SK-N-SH treated with all-trans-retinoic acid at 6 μM for 48 hours (cell line): ENCODE data around the gene GIMAP8.
"Not testable (repeated sequence)": the region's sequence is repeated elsewhere in the genome, so short reads cannot be mapped to it uniquely, and the experiment has no call there.

Experiments
- ATAC-seq: fragments of 200-7000 bp; cut with Tn5 transposase; 3 replicates; pipeline ENCODE4 v1.9.1; 2020; ENCODE audit warnings: mild to moderate bottlenecking, moderate library complexity
- ARNTL ChIP-seq: fragments of 450-650 bp; formaldehyde crosslinking; IDR thresholded peaks from 2 replicates; pipeline ENCODE4 v1.5.0; 2020; ENCODE audit warnings: low read depth, mild to moderate bottlenecking, moderate library complexity, borderline replicate concordance
- BACH2 ChIP-seq: fragments of 250-450 bp; sonication (Bioruptor Pico); IDR thresholded peaks from 2 replicates; pipeline ENCODE4 v1.9.0; 2021; ENCODE audit warnings: mild to moderate bottlenecking, borderline replicate concordance
- CSDC2 ChIP-seq: fragments of 250-450 bp; sonication (Bioruptor Pico); IDR thresholded peaks from 2 replicates; pipeline ENCODE4 v1.5.0; 2020; ENCODE audit warnings: mild to moderate bottlenecking, moderate library complexity
- ESRRG ChIP-seq: fragments of 250-450 bp; sonication (Bioruptor Pico); IDR thresholded peaks from 2 replicates; pipeline ENCODE4 v1.6.1; 2021; ENCODE audit warnings: mild to moderate bottlenecking
- ISL1 ChIP-seq: fragments of 250-450 bp; sonication (Bioruptor Pico); IDR thresholded peaks from 2 replicates; pipeline ENCODE4 v2.1.2; 2022; ENCODE audit warnings: mild to moderate bottlenecking, moderate library complexity
- OSR1 ChIP-seq: fragments of 250-450 bp; sonication (Bioruptor Pico); IDR thresholded peaks from 2 replicates; pipeline ENCODE4 v1.8.0; 2022; ENCODE audit warnings: moderate library complexity, mild to moderate bottlenecking, inconsistent platforms
- PPARA ChIP-seq: fragments of 250-450 bp; sonication (Bioruptor Pico); IDR thresholded peaks from 2 replicates; pipeline ENCODE4 v1.5.0; 2020; ENCODE audit warnings: mild to moderate bottlenecking, borderline replicate concordance
- RARB ChIP-seq: fragments of 250-450 bp; sonication (Bioruptor Pico); IDR thresholded peaks from 2 replicates; pipeline ENCODE4 v1.8.0; 2021; ENCODE audit warnings: mild to moderate bottlenecking, moderate library complexity
- SNAI2 ChIP-seq: fragments of 250-450 bp; sonication (Bioruptor Pico); IDR thresholded peaks from 2 replicates; pipeline ENCODE4 v1.5.0; 2020; ENCODE audit warnings: mild to moderate bottlenecking, moderate library complexity
- TCF4 ChIP-seq: fragments of 250-450 bp; sonication (Bioruptor Pico); IDR thresholded peaks from 2 replicates; pipeline ENCODE4 v1.8.0; 2021; ENCODE audit warnings: mild to moderate bottlenecking, moderate library complexity, borderline replicate concordance
- TOX ChIP-seq: fragments of 250-450 bp; sonication (Bioruptor Pico); IDR thresholded peaks from 2 replicates; pipeline ENCODE4 v1.8.0; 2021; ENCODE audit warnings: mild to moderate bottlenecking, moderate library complexity, borderline replicate concordance
- ZC3H10 ChIP-seq: fragments of 250-450 bp; sonication (Bioruptor Pico); IDR thresholded peaks from 2 replicates; pipeline ENCODE4 v1.5.1; 2021; ENCODE audit warnings: mild to moderate bottlenecking, moderate library complexity
- ZFP3 ChIP-seq: fragments of 250-450 bp; sonication (Bioruptor Pico); IDR thresholded peaks from 2 replicates; pipeline ENCODE4 v1.5.0; 2020; ENCODE audit warnings: mild to moderate bottlenecking, moderate library complexity
- ZNF70 ChIP-seq: fragments of 450-650 bp; formaldehyde crosslinking; IDR thresholded peaks from 2 replicates; pipeline ENCODE4 v1.5.0; 2020; ENCODE audit warnings: mild to moderate bottlenecking, moderate library complexity
- TF ChIP-seq, protein P1 (sequence below): fragments of 250-450 bp; sonication (Bioruptor Pico); IDR thresholded peaks from 2 replicates; pipeline ENCODE4 v1.5.1; 2021; ENCODE audit warnings: mild to moderate bottlenecking, moderate library complexity
- TF ChIP-seq, protein P2 (sequence below): fragments of 250-450 bp; sonication (Bioruptor Pico); IDR thresholded peaks from 2 replicates; pipeline ENCODE4 v1.8.0; 2021; ENCODE audit warnings: low read depth, mild to moderate bottlenecking, moderate library complexity, borderline replicate concordance
- TF ChIP-seq, protein P3 (sequence below): fragments of 250-450 bp; sonication (Bioruptor Pico); IDR thresholded peaks from 2 replicates; pipeline ENCODE4 v1.8.0; 2020; ENCODE audit warnings: mild to moderate bottlenecking, moderate library complexity, borderline replicate concordance
- TF ChIP-seq, protein P4 (sequence below): fragments of 250-450 bp; sonication (Bioruptor Pico); IDR thresholded peaks from 2 replicates; pipeline ENCODE4 v1.5.1; 2020; ENCODE audit warnings: low read depth, mild to moderate bottlenecking, moderate library complexity
- TF ChIP-seq, protein P5 (sequence below): fragments of 250-450 bp; sonication (Bioruptor Pico); IDR thresholded peaks from 2 replicates; pipeline ENCODE4 v1.5.0; 2020; ENCODE audit warnings: mild to moderate bottlenecking, moderate library complexity

The GIMAP8 gene

DNA sequence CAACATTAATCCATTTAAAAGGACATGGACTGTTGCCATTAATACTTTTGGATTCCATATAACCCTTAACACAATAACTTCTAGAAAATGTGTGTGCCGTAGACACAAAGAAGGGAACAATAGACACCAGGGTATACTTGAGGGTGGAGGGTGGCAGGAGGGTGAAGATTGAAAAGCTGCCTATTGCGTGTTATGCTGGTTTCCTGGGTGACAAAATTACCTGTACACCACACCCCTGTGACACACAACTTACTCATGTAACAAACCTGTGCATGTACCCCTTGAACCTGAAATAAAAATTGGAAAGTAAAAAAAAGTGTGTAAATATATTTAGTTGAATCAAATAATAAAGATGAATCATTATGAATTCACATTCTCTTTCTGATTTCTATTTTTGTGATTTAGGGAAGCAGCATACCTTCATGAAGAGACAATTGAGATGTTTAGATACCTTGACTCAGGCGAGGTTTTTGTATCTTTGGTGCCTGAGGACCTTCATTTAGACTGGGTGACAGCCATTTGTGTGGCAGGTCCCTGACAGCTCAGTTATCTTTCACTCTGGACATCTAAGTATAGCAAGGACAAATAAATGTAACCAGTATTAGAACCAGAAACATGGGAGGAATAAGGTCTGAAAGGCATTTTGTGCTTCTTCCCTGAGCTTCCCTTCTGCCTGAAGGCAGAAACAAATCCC, 28.7 kb downstream of the GIMAP8 start:
- TF ChIP-seq ARNTL (CRISPR knock-in tag) (no peak), ZFP3 (CRISPR knock-in tag) (no peak)
- TF ChIP-seq, all 23 proteins: peak for 0
- no peak for ATAC-seq

DNA sequence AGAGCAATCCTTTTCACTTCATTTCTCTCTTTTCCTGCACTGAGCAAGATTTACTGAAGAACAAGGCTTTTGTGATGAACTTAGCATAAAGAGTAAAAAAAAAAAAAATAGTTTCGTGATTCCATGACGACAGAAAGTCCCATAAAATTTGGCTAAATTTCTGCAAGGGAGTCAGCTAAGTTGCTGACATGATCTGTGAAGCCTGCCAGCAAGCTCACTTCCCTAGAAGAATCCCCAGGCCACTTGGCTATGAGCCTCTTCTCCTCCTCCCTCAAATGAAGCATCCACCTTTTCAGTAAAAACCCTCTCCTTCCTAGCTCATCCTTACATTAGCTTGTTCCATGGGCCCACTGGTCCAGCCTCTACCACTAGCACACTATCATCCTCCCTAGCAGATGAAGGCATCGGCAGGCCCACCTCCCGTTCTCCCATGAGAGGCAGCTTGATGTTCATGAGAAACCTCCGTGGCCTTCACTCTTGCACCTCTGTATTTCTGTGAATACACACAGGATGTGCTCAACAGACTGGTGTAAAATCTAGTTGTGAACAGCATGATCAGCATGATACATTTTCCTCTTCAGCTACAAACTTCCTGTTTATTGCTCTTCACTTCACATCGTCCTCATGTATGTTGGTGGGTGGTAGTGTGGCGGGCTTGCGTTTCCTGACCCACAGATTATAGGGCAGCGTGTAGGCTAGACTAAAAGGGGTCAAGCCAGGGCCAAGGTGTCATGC, 30.9 kb downstream of the GIMAP8 start:
- ATAC-seq = no peak

DNA sequence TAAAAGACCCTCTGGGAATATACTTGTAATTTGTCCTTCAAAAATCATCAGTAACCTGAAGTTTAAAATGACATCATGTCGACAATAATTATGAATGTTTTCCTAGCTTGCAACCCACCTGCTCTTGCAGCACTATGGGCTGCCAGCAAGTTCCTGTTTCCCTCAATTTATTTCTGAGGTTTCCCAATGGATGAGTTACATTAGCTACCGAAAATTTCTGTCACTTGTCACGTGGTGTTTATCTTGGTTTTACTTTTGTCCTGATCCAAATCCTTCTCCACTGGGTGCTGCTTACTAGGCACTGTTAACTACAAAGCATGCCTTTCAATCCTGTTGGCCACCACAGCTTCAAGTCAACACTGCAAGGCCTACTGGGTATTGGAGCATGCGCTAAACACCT, 31.5 kb downstream of the GIMAP8 start:
- no peak for ATAC-seq
- TF ChIP-seq, protein P1, sequence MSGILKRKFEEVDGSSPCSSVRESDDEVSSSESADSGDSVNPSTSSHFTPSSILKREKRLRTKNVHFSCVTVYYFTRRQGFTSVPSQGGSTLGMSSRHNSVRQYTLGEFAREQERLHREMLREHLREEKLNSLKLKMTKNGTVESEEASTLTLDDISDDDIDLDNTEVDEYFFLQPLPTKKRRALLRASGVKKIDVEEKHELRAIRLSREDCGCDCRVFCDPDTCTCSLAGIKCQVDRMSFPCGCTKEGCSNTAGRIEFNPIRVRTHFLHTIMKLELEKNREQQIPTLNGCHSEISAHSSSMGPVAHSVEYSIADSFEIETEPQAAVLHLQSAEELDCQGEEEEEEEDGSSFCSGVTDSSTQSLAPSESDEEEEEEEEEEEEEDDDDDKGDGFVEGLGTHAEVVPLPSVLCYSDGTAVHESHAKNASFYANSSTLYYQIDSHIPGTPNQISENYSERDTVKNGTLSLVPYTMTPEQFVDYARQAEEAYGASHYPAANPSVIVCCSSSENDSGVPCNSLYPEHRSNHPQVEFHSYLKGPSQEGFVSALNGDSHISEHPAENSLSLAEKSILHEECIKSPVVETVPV (CRISPR knock-in tag) = no peak
- TF ChIP-seq CSDC2 (CRISPR knock-in tag) (no peak), BACH2 (CRISPR knock-in tag) (no peak), OSR1 (CRISPR knock-in tag) (no peak), TCF4 (CRISPR knock-in tag) (no peak), TOX (CRISPR knock-in tag) (no peak), ESRRG (CRISPR knock-in tag) (no peak), ARNTL (CRISPR knock-in tag) (no peak), ZC3H10 (CRISPR knock-in tag) (no peak), PPARA (CRISPR knock-in tag) (no peak), RARB (CRISPR knock-in tag) (no peak)
- TF ChIP-seq, protein P2, sequence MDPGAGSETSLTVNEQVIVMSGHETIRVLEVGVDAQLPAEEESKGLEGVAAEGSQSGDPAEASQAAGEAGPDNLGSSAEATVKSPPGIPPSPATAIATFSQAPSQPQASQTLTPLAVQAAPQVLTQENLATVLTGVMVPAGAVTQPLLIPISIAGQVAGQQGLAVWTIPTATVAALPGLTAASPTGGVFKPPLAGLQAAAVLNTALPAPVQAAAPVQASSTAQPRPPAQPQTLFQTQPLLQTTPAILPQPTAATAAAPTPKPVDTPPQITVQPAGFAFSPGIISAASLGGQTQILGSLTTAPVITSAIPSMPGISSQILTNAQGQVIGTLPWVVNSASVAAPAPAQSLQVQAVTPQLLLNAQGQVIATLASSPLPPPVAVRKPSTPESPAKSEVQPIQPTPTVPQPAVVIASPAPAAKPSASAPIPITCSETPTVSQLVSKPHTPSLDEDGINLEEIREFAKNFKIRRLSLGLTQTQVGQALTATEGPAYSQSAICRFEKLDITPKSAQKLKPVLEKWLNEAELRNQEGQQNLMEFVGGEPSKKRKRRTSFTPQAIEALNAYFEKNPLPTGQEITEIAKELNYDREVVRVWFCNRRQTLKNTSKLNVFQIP (CRISPR knock-in tag) = no peak
- TF ChIP-seq, protein P3, sequence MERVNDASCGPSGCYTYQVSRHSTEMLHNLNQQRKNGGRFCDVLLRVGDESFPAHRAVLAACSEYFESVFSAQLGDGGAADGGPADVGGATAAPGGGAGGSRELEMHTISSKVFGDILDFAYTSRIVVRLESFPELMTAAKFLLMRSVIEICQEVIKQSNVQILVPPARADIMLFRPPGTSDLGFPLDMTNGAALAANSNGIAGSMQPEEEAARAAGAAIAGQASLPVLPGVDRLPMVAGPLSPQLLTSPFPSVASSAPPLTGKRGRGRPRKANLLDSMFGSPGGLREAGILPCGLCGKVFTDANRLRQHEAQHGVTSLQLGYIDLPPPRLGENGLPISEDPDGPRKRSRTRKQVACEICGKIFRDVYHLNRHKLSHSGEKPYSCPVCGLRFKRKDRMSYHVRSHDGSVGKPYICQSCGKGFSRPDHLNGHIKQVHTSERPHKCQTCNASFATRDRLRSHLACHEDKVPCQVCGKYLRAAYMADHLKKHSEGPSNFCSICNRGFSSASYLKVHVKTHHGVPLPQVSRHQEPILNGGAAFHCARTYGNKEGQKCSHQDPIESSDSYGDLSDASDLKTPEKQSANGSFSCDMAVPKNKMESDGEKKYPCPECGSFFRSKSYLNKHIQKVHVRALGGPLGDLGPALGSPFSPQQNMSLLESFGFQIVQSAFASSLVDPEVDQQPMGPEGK (CRISPR knock-in tag) = no peak
- TF ChIP-seq, protein P4, sequence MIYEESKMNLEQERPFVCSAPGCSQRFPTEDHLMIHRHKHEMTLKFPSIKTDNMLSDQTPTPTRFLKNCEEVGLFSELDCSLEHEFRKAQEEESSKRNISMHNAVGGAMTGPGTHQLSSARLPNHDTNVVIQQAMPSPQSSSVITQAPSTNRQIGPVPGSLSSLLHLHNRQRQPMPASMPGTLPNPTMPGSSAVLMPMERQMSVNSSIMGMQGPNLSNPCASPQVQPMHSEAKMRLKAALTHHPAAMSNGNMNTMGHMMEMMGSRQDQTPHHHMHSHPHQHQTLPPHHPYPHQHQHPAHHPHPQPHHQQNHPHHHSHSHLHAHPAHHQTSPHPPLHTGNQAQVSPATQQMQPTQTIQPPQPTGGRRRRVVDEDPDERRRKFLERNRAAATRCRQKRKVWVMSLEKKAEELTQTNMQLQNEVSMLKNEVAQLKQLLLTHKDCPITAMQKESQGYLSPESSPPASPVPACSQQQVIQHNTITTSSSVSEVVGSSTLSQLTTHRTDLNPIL (CRISPR knock-in tag) = no peak
- TF ChIP-seq, protein P5, sequence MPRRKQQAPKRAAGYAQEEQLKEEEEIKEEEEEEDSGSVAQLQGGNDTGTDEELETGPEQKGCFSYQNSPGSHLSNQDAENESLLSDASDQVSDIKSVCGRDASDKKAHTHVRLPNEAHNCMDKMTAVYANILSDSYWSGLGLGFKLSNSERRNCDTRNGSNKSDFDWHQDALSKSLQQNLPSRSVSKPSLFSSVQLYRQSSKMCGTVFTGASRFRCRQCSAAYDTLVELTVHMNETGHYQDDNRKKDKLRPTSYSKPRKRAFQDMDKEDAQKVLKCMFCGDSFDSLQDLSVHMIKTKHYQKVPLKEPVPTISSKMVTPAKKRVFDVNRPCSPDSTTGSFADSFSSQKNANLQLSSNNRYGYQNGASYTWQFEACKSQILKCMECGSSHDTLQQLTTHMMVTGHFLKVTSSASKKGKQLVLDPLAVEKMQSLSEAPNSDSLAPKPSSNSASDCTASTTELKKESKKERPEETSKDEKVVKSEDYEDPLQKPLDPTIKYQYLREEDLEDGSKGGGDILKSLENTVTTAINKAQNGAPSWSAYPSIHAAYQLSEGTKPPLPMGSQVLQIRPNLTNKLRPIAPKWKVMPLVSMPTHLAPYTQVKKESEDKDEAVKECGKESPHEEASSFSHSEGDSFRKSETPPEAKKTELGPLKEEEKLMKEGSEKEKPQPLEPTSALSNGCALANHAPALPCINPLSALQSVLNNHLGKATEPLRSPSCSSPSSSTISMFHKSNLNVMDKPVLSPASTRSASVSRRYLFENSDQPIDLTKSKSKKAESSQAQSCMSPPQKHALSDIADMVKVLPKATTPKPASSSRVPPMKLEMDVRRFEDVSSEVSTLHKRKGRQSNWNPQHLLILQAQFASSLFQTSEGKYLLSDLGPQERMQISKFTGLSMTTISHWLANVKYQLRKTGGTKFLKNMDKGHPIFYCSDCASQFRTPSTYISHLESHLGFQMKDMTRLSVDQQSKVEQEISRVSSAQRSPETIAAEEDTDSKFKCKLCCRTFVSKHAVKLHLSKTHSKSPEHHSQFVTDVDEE (CRISPR knock-in tag) = no peak

More for the DNA sequence above, 30.9 kb downstream of the GIMAP8 start:
- TF ChIP-seq, protein P4 (CRISPR knock-in tag) = no peak
- TF ChIP-seq ARNTL (CRISPR knock-in tag) (no peak), ZNF70 (CRISPR knock-in tag) (no peak), ISL1 (CRISPR knock-in tag) (no peak), BACH2 (CRISPR knock-in tag) (no peak), ESRRG (CRISPR knock-in tag) (no peak), SNAI2 (CRISPR knock-in tag) (no peak), ZFP3 (CRISPR knock-in tag) (no peak), TCF4 (CRISPR knock-in tag) (no peak)
- TF ChIP-seq, protein P2 (CRISPR knock-in tag) = no peak

DNA sequence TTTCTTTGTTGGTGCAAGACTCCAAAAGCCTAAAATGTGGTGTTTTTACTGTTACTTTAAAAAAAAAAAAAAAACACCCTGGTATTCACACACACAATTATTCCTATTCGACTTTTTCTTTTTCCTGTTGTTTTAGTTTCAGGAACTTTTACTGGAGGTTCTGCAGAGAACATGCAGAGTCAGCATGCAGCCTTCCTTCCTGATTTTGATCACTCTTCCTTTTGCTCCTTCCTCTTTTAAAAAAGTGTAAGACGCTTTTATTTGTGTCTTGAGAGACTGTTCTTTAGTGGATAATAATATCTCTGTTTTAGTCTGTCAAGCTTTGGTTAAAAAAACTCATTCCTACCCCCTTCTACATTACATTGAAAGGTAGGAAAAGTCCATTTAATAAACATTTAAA, 33.1 kb downstream of the GIMAP8 start:
- ATAC-seq = not testable (repeated sequence)

DNA sequence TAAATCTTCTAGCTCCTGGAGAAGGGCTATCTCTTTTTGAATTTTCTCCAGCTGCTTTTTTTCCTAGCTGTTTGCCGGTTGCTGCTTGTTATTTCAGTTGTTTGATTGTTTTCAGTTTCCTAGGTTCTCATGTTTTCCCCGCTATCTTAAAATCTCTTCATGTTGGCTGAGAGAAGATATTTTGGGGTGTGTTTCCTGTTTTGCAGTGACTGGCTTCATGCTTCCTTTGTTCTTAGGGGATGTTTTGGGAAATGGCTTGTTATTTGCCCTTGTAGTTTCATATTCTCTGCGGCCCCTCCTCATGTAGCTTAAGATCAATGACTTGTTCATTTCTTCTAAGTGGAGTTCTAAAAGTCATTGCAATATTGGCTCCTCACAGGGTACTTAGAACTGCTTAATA, 33.6 kb downstream of the GIMAP8 start:
- not testable (repeated sequence) for ATAC-seq
